HCT116 (cell line): ENCODE measurements around the gene RNF121. TPM values are rescaled to one million over a fixed set of nuclear protein-coding genes. Genes with fewer than 3 reads are reported as not detected.

Experiments
- ATAC-seq: fragments of 200-7000 bp; cut with Tn5 transposase; 2 replicates; pipeline ENCODE4 v1.9.1; 2020; ENCODE audit warnings: mild to moderate bottlenecking, moderate library complexity
- BruUV-seq: library from RNA; stranded (reverse); fragments of 400-500 nt; replicated peaks from 2 replicates; lab custom pipeline; 2021; lab: Mats Ljungman, UMichigan
- CTCF ChIA-PET: fragments of 300-600 bp; sonication (Branson Sonifier 250); formaldehyde crosslinking; loops from one replicate; lab custom pipeline; 2021; ENCODE audit warnings: antibody characterized with exemption; lab: Charles Lee
- POLR2A ChIA-PET: fragments of 300-600, 350-600 bp; sonication (Branson Sonifier 250); formaldehyde crosslinking; loops from one replicate; lab custom pipeline; 2021; ENCODE audit warnings: antibody characterized with exemption; lab: Charles Lee
- RAD21 ChIA-PET, 2 experiments: fragments of 300-600 bp; sonication (Branson Sonifier 250); formaldehyde crosslinking; loops; one replicate each; lab custom pipeline; 2023; ENCODE audit warnings: low total read pairs in 2 of 2; ENCODE audit not compliant: uncharacterized antibody in 2 of 2, unreplicated experiment in 2 of 2, low non-redundant PET in 1 of 2; lab: Charles Lee
- DNase-seq: peaks from one replicate; pipeline ENCODE4 v3.0.0-alpha.2; 2010; ENCODE audit warnings: low read depth, low spot score
- H2AFZ ChIP-seq: fragments of 200-600 bp; shearing (Covaris generic), sonication (generic); 2 replicates; pipeline ENCODE4 v1.6.1; 2017; ENCODE audit warnings: low read depth, mixed run types, mixed read lengths, antibody characterized with exemption, low read length; ENCODE audit not compliant: poor library complexity, severe bottlenecking
- H3K27ac ChIP-seq: 2 replicates; pipeline ENCODE4 v1.5.1; 2012; ENCODE audit warnings: low read depth, low read length
- H3K27me3 ChIP-seq: fragments of 200-600 bp; sonication (generic); 2 replicates; pipeline ENCODE4 v1.6.1; 2016; ENCODE audit warnings: mixed run types, low read length, mixed read lengths; ENCODE audit not compliant: insufficient read depth
- H3K36me3 ChIP-seq, 2 experiments: fragments of 200-500 bp in 1 of 2; fragments of 200-600 bp in 1 of 2; sonication (Bioruptor generic) in 1 of 2; sonication (generic) in 1 of 2; 2 replicates each; pipeline versions ENCODE4 v1.5.1 to v1.6.1; 2014 to 2016; ENCODE audit warnings: low read length in 2 of 2, inconsistent platforms in 1 of 2, mixed read lengths in 1 of 2, mixed run types in 1 of 2; ENCODE audit not compliant: insufficient read depth in 2 of 2, control insufficient read depth in 1 of 2
- H3K4me1 ChIP-seq, 2 experiments: fragments of 200-600 bp in 1 of 2; sonication (generic) in 1 of 2; 2 replicates each; pipeline versions ENCODE4 v1.5.1 to v1.6.1; 2012 to 2017; ENCODE audit warnings: low read length in 2 of 2, inconsistent platforms in 1 of 2, mild to moderate bottlenecking in 1 of 2, mixed read lengths in 1 of 2, mixed run types in 1 of 2, moderate library complexity in 1 of 2; ENCODE audit not compliant: insufficient read depth in 2 of 2, control insufficient read depth in 1 of 2
- H3K4me2 ChIP-seq: fragments of 200-600 bp; sonication (generic); 2 replicates; pipeline ENCODE4 v1.6.1; 2017; ENCODE audit warnings: mixed run types, low read length, mixed read lengths
- H3K4me3 ChIP-seq, 2 experiments: fragments of 200-600 bp in 1 of 2; sonication (generic) in 1 of 2; replicated peaks in 1 of 2; 2 replicates each; pipeline ENCODE4 v1.5.1; 2011 to 2016; ENCODE audit warnings: low read length in 2 of 2, control low read depth in 1 of 2, low read depth in 1 of 2, mild to moderate bottlenecking in 1 of 2, mixed read lengths in 1 of 2, mixed run types in 1 of 2
- H3K79me2 ChIP-seq: fragments of 200-600 bp; sonication (generic); 2 replicates; pipeline ENCODE4 v1.6.1; 2017; ENCODE audit warnings: mild to moderate bottlenecking, mixed run types, low read length, moderate library complexity, mixed read lengths; ENCODE audit not compliant: insufficient read depth
- H3K9ac ChIP-seq: fragments of 200-600 bp; sonication (generic); 2 replicates; pipeline ENCODE4 v1.6.1; 2016; ENCODE audit warnings: low read length, mixed read lengths
- H3K9me2 ChIP-seq: fragments of 200-600 bp; sonication (generic), shearing (Covaris generic); 2 replicates; pipeline ENCODE4 v1.6.1; 2017; ENCODE audit warnings: mixed run types, mild to moderate bottlenecking, moderate library complexity; ENCODE audit not compliant: insufficient read depth
- H3K9me3 ChIP-seq, 2 experiments: fragments of 200-500 bp in 1 of 2; fragments of 200-600 bp in 1 of 2; sonication (Bioruptor generic) in 1 of 2; sonication (generic) in 1 of 2; 2 replicates each; pipeline ENCODE4 v1.6.1; 2014 to 2017; ENCODE audit warnings: low read length in 2 of 2, mixed read lengths in 2 of 2, inconsistent platforms in 1 of 2, low read depth in 1 of 2, mild to moderate bottlenecking in 1 of 2, mixed run types in 1 of 2, moderate library complexity in 1 of 2; ENCODE audit not compliant: control insufficient read depth in 1 of 2, insufficient read depth in 1 of 2
- H4K20me1 ChIP-seq: fragments of 200-600 bp; sonication (generic), shearing (Covaris generic); 2 replicates; pipeline ENCODE4 v1.6.1; 2017; ENCODE audit warnings: mixed run types, mild to moderate bottlenecking, moderate library complexity; ENCODE audit not compliant: insufficient read depth
- CBX3 ChIP-seq: IDR thresholded peaks from 2 replicates; pipeline ENCODE4 v1.6.1; 2012; ENCODE audit warnings: low read depth
- CEBPB ChIP-seq: IDR thresholded peaks from 2 replicates; pipeline ENCODE4 v1.6.1; 2012; ENCODE audit warnings: low read depth
- CTCF ChIP-seq, 3 experiments: fragments of 200-600 bp in 1 of 3; sonication (generic) in 1 of 3; IDR thresholded peaks in 2 of 3; conservative IDR thresholded peaks in 1 of 3; 2 replicates each; pipeline ENCODE4 v1.5.1; 2012 to 2017; ENCODE audit warnings: low read depth in 2 of 3, low read length in 2 of 3, antibody characterized with exemption in 1 of 3, borderline replicate concordance in 1 of 3, control low read depth in 1 of 3, mild to moderate bottlenecking in 1 of 3, mixed read lengths in 1 of 3, mixed run types in 1 of 3, moderate library complexity in 1 of 3; ENCODE audit not compliant: insufficient read depth in 1 of 3
- EGR1 ChIP-seq: IDR thresholded peaks from 2 replicates; pipeline ENCODE4 v1.6.1; 2012; ENCODE audit warnings: low read depth
- ELF1 ChIP-seq: IDR thresholded peaks from 2 replicates; pipeline ENCODE4 v1.6.1; 2012; ENCODE audit warnings: low read depth, borderline replicate concordance
- EZH2 ChIP-seq: fragments of 200-600 bp; sonication (generic); IDR thresholded peaks from 2 replicates; pipeline ENCODE4 v1.6.1; 2017; ENCODE audit warnings: antibody characterized with exemption, mixed run types
- EZH2phosphoT487 ChIP-seq: fragments of 200-600 bp; IDR thresholded peaks from 2 replicates; pipeline ENCODE4 v1.6.1; 2018; ENCODE audit warnings: antibody characterized with exemption, borderline replicate concordance
- RAD21 ChIP-seq: IDR thresholded peaks from 2 replicates; pipeline ENCODE4 v1.6.1; 2012; ENCODE audit warnings: low read depth, mild to moderate bottlenecking
- REST ChIP-seq: IDR thresholded peaks from 2 replicates; pipeline ENCODE4 v1.6.1; 2012; ENCODE audit warnings: low read depth
- SP1 ChIP-seq: IDR thresholded peaks from 2 replicates; pipeline ENCODE4 v1.6.1; 2012; ENCODE audit warnings: low read depth
- SRF ChIP-seq: IDR thresholded peaks from 2 replicates; pipeline ENCODE4 v1.6.1; 2012; ENCODE audit warnings: low read depth
- ZBTB33 ChIP-seq: IDR thresholded peaks from 2 replicates; pipeline ENCODE4 v1.6.1; 2011; ENCODE audit warnings: mild to moderate bottlenecking, low read length, moderate library complexity; ENCODE audit not compliant: insufficient replicate concordance; ENCODE audit errors: extremely low read depth
- ZNF274 ChIP-seq: fragments of 200-500 bp; sonication (Bioruptor generic); IDR thresholded peaks from 2 replicates; pipeline ENCODE4 v1.6.1; 2014; ENCODE audit warnings: mild to moderate bottlenecking, low read depth, low read length, inconsistent platforms
- intact Hi-C: fragments of 100-400 bp; cut with micrococcal nuclease; formaldehyde crosslinking; loops from 2 replicates; pipeline ENCODE4 v1.10.0; 2022
- total RNA-seq: library from RNA; stranded (reverse); gene quantifications from one replicate; pipeline ENCODE4 v1.2.1, GENCODE V29; 2021; ENCODE audit not compliant: unreplicated experiment

Gene RNF121
- total RNA-seq, 1 experiment from 2014 or later: 24.5 TPM

DNA sequence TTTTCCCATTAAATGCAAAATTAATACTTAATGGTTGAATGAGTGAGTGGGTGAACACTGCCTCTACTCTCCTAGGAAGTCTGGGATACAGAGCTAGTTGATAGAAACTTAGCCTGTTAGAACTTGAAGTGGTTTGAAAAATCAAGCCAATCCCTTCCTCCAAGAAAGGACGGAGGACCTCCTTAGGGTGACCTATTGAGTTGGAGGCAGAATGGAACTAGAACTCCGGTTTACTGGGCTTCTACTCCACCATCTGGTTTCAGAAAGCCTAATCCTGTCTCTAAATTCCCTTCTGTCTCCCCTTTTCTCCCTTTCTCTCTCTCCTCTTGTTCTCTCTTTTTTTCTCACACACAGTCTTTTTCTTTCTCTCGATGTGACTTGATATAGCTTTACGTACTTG is 50.2 kb downstream of the RNF121 start:
- DNase-seq: no peak
- H3K36me3 ChIP-seq: 0 out of 4 replicates have a peak, but pooled peaks cover 0 to 2% of the 10 kb centered on the region in 2 experiments
- intact Hi-C loops: no loop called here

GRCh38 chr11:71979602-71980001 is 50.8 kb downstream of the RNF121 start:
- no peak overlapping the region for H3K27ac ChIP-seq
- DNase-seq: no peak
- no peak overlapping the region for H3K4me3 ChIP-seq
- intact Hi-C loops: no loop called here
- 0 out of 4 replicates have a peak, but pooled peaks cover 0 to 2% of the 10 kb centered on the region in 2 experiments for H3K36me3 ChIP-seq
- no peak overlapping the region for H3K9ac ChIP-seq
- H3K79me2 ChIP-seq: 0 out of 2 replicates have a peak, but pooled peaks cover 4% of the 10 kb centered on the region
- no peak overlapping the region for H2AFZ ChIP-seq
- H3K4me2 ChIP-seq: no peak overlapping the region
- ChIA-PET POLR2A (no interaction called here), RAD21 (no interaction called here), CTCF (interaction anchor here (1.6 kb wide), 1 partner anchor 451 kb away, joined by 6 read pairs; no protein-coding TSS in a partner anchor)
- no peaks in the 10 kb centered on the region for H3K9me2 ChIP-seq
- H3K27me3 ChIP-seq: no peaks in the 10 kb centered on the region
- no peak for ATAC-seq
- H4K20me1 ChIP-seq: no peaks in the 10 kb centered on the region
- BruUV-seq: no TSS peak
- no peaks in the 10 kb centered on the region for H3K9me3 ChIP-seq
- H3K4me1 ChIP-seq: no peaks in the 10 kb centered on the region
- no peak for TF ChIP-seq ZNF274
- no peak for TF ChIP-seq CBX3
- no peak for TF ChIP-seq EGR1
- no peak for TF ChIP-seq ELF1
- no peak for TF ChIP-seq EZH2
- TF ChIP-seq EZH2phosphoT487: no peak
- no peak for TF ChIP-seq SRF
- TF ChIP-seq RAD21: no peak
- TF ChIP-seq CTCF (IDR thresholded peaks at IDR 0.05 in 2 of 3, conservative IDR thresholded peaks at IDR 0.05 in 1 of 3; ENCODE audit: borderline replicate concordance in 1 of 3, insufficient read depth in 1 of 3, low read depth in 2 of 3, low read length in 2 of 3): no peak
- no peak for TF ChIP-seq REST
- TF ChIP-seq SP1: no peak
- no peak for TF ChIP-seq ZBTB33

More for the DNA sequence above, 50.2 kb downstream of the RNF121 start:
- ChIA-PET CTCF (interaction anchor here (1.1 to 1.6 kb wide), 2 partner anchors 259 to 452 kb away, joined by 3 to 6 read pairs; no protein-coding TSS in a partner anchor), RAD21 (no interaction called here), POLR2A (no interaction called here)
- BruUV-seq: no TSS peak
- H3K27me3 ChIP-seq: no peaks in the 10 kb centered on the region
- H3K79me2 ChIP-seq: 0 out of 2 replicates have a peak, but pooled peaks cover 4% of the 10 kb centered on the region
- H3K4me3 ChIP-seq: no peak overlapping the region
- H3K9me3 ChIP-seq: no peaks in the 10 kb centered on the region
- no peak overlapping the region for H3K4me2 ChIP-seq
- no peak overlapping the region for H2AFZ ChIP-seq
- H3K27ac ChIP-seq: no peak overlapping the region
- H3K4me1 ChIP-seq: no peaks in the 10 kb centered on the region
- no peak for ATAC-seq
- no peaks in the 10 kb centered on the region for H4K20me1 ChIP-seq
- no peak overlapping the region for H3K9ac ChIP-seq
- H3K9me2 ChIP-seq: no peaks in the 10 kb centered on the region
- TF ChIP-seq SRF: no peak
- no peak for TF ChIP-seq CEBPB
